ENCODE results near the gene SPRING1.

Gene SPRING1

GRCh38 chr12:116718655-116719454 is 19.0 kb downstream of the SPRING1 start (continued):
- TF ChIP-seq, protein P1, sequence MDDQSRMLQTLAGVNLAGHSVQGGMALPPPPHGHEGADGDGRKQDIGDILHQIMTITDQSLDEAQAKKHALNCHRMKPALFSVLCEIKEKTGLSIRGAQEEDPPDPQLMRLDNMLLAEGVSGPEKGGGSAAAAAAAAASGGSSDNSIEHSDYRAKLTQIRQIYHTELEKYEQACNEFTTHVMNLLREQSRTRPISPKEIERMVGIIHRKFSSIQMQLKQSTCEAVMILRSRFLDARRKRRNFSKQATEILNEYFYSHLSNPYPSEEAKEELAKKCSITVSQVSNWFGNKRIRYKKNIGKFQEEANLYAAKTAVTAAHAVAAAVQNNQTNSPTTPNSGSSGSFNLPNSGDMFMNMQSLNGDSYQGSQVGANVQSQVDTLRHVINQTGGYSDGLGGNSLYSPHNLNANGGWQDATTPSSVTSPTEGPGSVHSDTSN (CRISPR knock-in tag; IDR thresholded peaks at IDR 0.05), result no peak
- TF ChIP-seq WT1 (tag by site-specific recombination; IDR thresholded peaks at IDR 0.05) (peak; percentile 98), ZNF426 (tag by site-specific recombination; IDR thresholded peaks at IDR 0.05) (no peak), HOXC10 (CRISPR knock-in tag; IDR thresholded peaks at IDR 0.05) (no peak), ZNF132 (tag by site-specific recombination; IDR thresholded peaks at IDR 0.05; ENCODE audit: borderline replicate concordance) (no peak), SCRT2 (tag by site-specific recombination; IDR thresholded peaks at IDR 0.05) (peak; percentile 93), GFI1B (tag by site-specific recombination; IDR thresholded peaks at IDR 0.05) (peak; percentile 97), ZNF600 (tag by site-specific recombination; IDR thresholded peaks at IDR 0.05) (peak; percentile 77), MYNN (tag by site-specific recombination; IDR thresholded peaks at IDR 0.05; ENCODE audit: borderline replicate concordance) (no peak), ZSCAN30 (tag by site-specific recombination; IDR thresholded peaks at IDR 0.05) (peak; percentile 94), ZNF391 (tag by site-specific recombination; IDR thresholded peaks at IDR 0.05; ENCODE audit: borderline replicate concordance, low read depth) (peak; percentile 77; the same call in 1 of the 2 replicates), PRDM4 (tag by site-specific recombination; IDR thresholded peaks at IDR 0.05) (peak; percentile 94), MEIS1 (CRISPR knock-in tag; IDR thresholded peaks at IDR 0.05; ENCODE audit: borderline replicate concordance) (no peak), ZNF2 (tag by site-specific recombination; IDR thresholded peaks at IDR 0.05) (peak; percentile 52), ZNF560 (tag by site-specific recombination; IDR thresholded peaks at IDR 0.05; ENCODE audit: borderline replicate concordance) (no peak), TRIM28 (IDR thresholded peaks at IDR 0.05; ENCODE audit: borderline replicate concordance, low read length) (no peak; the same call in 1 of the 2 replicates), ZNF10 (tag by site-specific recombination; IDR thresholded peaks at IDR 0.05) (peak; percentile 84), ZNF639 (tag by site-specific recombination; IDR thresholded peaks at IDR 0.05) (peak; percentile 84), ZBTB1 (tag by site-specific recombination; IDR thresholded peaks at IDR 0.05) (peak; percentile 34; the same call in 1 of the 2 replicates), ZNF792 (tag by site-specific recombination; IDR thresholded peaks at IDR 0.05) (no peak), ZNF239 (tag by site-specific recombination; IDR thresholded peaks at IDR 0.05) (no peak), ZNF366 (tag by site-specific recombination; conservative IDR thresholded peaks at IDR 0.05) (peak; percentile 70), ZNF174 (tag by site-specific recombination; IDR thresholded peaks at IDR 0.05) (no peak), ZNF549 (tag by site-specific recombination; IDR thresholded peaks at IDR 0.05) (no peak), ZNF335 (tag by site-specific recombination; conservative IDR thresholded peaks at IDR 0.05) (0 out of 2 replicates have a peak, but pooled peaks have one; percentile 27), ZNF23 (tag by site-specific recombination; IDR thresholded peaks at IDR 0.05; ENCODE audit: borderline replicate concordance) (no peak), SP3 (tag by site-specific recombination; IDR thresholded peaks at IDR 0.05) (no peak), ZFP69B (tag by site-specific recombination; IDR thresholded peaks at IDR 0.05) (no peak; the same call in 1 of the 2 replicates)
- TF ChIP-seq, protein P2, sequence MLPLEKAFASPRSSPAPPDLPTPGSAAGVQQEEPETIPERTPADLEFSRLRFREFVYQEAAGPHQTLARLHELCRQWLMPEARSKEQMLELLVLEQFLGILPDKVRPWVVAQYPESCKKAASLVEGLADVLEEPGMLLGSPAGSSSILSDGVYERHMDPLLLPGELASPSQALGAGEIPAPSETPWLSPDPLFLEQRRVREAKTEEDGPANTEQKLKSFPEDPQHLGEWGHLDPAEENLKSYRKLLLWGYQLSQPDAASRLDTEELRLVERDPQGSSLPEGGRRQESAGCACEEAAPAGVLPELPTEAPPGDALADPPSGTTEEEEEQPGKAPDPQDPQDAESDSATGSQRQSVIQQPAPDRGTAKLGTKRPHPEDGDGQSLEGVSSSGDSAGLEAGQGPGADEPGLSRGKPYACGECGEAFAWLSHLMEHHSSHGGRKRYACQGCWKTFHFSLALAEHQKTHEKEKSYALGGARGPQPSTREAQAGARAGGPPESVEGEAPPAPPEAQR (tag by site-specific recombination; IDR thresholded peaks at IDR 0.05), result no peak
- TF ChIP-seq, protein P3, sequence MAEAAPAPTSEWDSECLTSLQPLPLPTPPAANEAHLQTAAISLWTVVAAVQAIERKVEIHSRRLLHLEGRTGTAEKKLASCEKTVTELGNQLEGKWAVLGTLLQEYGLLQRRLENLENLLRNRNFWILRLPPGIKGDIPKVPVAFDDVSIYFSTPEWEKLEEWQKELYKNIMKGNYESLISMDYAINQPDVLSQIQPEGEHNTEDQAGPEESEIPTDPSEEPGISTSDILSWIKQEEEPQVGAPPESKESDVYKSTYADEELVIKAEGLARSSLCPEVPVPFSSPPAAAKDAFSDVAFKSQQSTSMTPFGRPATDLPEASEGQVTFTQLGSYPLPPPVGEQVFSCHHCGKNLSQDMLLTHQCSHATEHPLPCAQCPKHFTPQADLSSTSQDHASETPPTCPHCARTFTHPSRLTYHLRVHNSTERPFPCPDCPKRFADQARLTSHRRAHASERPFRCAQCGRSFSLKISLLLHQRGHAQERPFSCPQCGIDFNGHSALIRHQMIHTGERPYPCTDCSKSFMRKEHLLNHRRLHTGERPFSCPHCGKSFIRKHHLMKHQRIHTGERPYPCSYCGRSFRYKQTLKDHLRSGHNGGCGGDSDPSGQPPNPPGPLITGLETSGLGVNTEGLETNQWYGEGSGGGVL (tag by site-specific recombination; IDR thresholded peaks at IDR 0.05), result no peak
- TF ChIP-seq, protein P4, sequence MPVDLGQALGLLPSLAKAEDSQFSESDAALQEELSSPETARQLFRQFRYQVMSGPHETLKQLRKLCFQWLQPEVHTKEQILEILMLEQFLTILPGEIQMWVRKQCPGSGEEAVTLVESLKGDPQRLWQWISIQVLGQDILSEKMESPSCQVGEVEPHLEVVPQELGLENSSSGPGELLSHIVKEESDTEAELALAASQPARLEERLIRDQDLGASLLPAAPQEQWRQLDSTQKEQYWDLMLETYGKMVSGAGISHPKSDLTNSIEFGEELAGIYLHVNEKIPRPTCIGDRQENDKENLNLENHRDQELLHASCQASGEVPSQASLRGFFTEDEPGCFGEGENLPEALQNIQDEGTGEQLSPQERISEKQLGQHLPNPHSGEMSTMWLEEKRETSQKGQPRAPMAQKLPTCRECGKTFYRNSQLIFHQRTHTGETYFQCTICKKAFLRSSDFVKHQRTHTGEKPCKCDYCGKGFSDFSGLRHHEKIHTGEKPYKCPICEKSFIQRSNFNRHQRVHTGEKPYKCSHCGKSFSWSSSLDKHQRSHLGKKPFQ (tag by site-specific recombination; IDR thresholded peaks at IDR 0.05), result peak; percentile 89
